ENCODE measurements around the gene POU6F2. TPM values are rescaled to one million over a fixed set of nuclear protein-coding genes. Genes with fewer than 3 reads are reported as not detected.

Gene POU6F2
- total RNA-seq, 3 donors from 2014 or later, result under 0.01 TPM; not detected in 2

- H3K4me1 ChIP-seq, result no peaks in the 10 kb centered on the region
- intact Hi-C loops (cut with DNase I; ENCODE audit: low total_unique reads), result no loop called here
- TF ChIP-seq CTCF (IDR thresholded peaks at IDR 0.05) (no peak), POLR2A (IDR thresholded peaks at IDR 0.05) (no peak), POLR2AphosphoS5 (IDR thresholded peaks at IDR 0.05) (no peak)
- no peak for DNase-seq (ENCODE audit: low spot score in 2 of 2)
- H3K4me3 ChIP-seq, result no peak overlapping the region
- no peaks in the 10 kb centered on the region for H3K27me3 ChIP-seq
- no peaks in the 10 kb centered on the region for H3K9me3 ChIP-seq
- no peak overlapping the region for H3K27ac ChIP-seq
- H3K36me3 ChIP-seq, result no peaks in the 10 kb centered on the region
Observed at GRCh38 chr7:39379416-39379815, 401.7 kb downstream of the POU6F2 start.

GRCh38 chr7:39383136-39383535 lies 405.4 kb downstream of the POU6F2 start:
- intact Hi-C loops (cut with DNase I; ENCODE audit: low total_unique reads), result no loop called here
- Histone ChIP-seq H3K4me1 (no peaks in the 10 kb centered on the region), H3K27ac (no peak overlapping the region), H3K27me3 (peaks cover 0 to 3% of the 10 kb centered on the region in 2 donors), H3K4me3 (no peak overlapping the region), H3K9me3 (no peaks in the 10 kb centered on the region), H3K36me3 (no peaks in the 10 kb centered on the region)
- no peak for DNase-seq (ENCODE audit: low spot score in 2 of 2)
- TF ChIP-seq POLR2AphosphoS5 (IDR thresholded peaks at IDR 0.05) (no peak), POLR2A (IDR thresholded peaks at IDR 0.05) (no peak), CTCF (IDR thresholded peaks at IDR 0.05) (no peak)

GRCh38 chr7:39384386-39384785 lies 406.7 kb downstream of the POU6F2 start:
- Histone ChIP-seq H3K4me1 (no peaks in the 10 kb centered on the region), H3K4me3 (no peak overlapping the region), H3K27me3 (peaks cover 0 to 3% of the 10 kb centered on the region in 2 donors), H3K36me3 (no peaks in the 10 kb centered on the region), H3K9me3 (no peaks in the 10 kb centered on the region), H3K27ac (no peak overlapping the region)
- no peak for TF ChIP-seq POLR2A (IDR thresholded peaks at IDR 0.05)
- TF ChIP-seq POLR2AphosphoS5 (IDR thresholded peaks at IDR 0.05), result no peak
- TF ChIP-seq CTCF (IDR thresholded peaks at IDR 0.05), result no peak
- no peak for DNase-seq (ENCODE audit: low spot score in 2 of 2)
- intact Hi-C loops (cut with DNase I; ENCODE audit: low total_unique reads), result no loop called here

GRCh38 chr7:39386718-39387117 lies 409.0 kb downstream of the POU6F2 start:
- intact Hi-C loops (cut with DNase I; ENCODE audit: low total_unique reads), result no loop called here
- no peak overlapping the region for H3K4me3 ChIP-seq
- H3K27ac ChIP-seq, result no peak overlapping the region
- TF ChIP-seq CTCF (IDR thresholded peaks at IDR 0.05) (no peak), POLR2A (IDR thresholded peaks at IDR 0.05) (no peak)
- no peaks in the 10 kb centered on the region for H3K4me1 ChIP-seq
- peaks cover 0 to 9% of the 10 kb centered on the region in 2 donors for H3K27me3 ChIP-seq
- H3K9me3 ChIP-seq, result no peaks in the 10 kb centered on the region
- no peaks in the 10 kb centered on the region for H3K36me3 ChIP-seq
- DNase-seq (ENCODE audit: low spot score in 2 of 2), result no peak

- Histone ChIP-seq H3K4me3 (no peak overlapping the region), H3K9me3 (no peaks in the 10 kb centered on the region), H3K4me1 (no peaks in the 10 kb centered on the region), H3K27ac (no peak overlapping the region), H3K27me3 (peaks cover 0 to 9% of the 10 kb centered on the region in 2 donors), H3K36me3 (no peaks in the 10 kb centered on the region)
- intact Hi-C loops (cut with DNase I; ENCODE audit: low total_unique reads), result no loop called here
- no peak for DNase-seq (ENCODE audit: low spot score in 2 of 2)
- no peak for TF ChIP-seq POLR2AphosphoS5 (IDR thresholded peaks at IDR 0.05)
- no peak for TF ChIP-seq POLR2A (IDR thresholded peaks at IDR 0.05)
- TF ChIP-seq CTCF (IDR thresholded peaks at IDR 0.05), result no peak
Observed at GRCh38 chr7:39392151-39392550, 414.4 kb downstream of the POU6F2 start.

Data from breast epithelium (tissue), 4 donors.